ENCODE data around the gene STX8.

Gene STX8

DNA sequence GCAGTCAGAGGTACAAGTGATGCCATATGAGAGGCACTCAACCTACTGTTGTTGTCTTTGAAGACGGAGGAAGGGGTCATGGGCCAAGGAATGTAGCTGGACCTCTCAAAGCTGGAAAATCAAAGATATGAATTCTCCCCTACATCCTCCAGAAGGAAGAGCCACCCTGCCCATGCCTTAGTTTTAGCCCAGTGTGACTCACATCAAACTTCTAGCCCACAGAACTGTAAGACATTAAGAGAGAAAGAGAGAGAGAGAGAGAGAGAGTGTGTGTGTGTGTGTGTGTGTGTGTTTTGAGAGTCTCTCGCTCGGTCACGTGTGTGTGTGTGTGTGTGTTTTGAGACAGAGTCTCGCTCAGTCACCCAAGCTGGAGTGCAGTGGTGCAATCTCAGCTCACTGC lies 87.1 kb downstream of the STX8 start:
- H3K9me3 Mint-ChIP-seq: no peaks in the 10 kb centered on the region
- ATAC-seq (no peak), DNase-seq (ENCODE audit: low spot score in 2 of 2) (no peak)
- H3K4me3 Mint-ChIP-seq: no peak overlapping the region
- H3K36me3 Mint-ChIP-seq: peaks cover 39% of the 10 kb centered on the region
- H3K27ac Mint-ChIP-seq: no peak overlapping the region
- H3K4me1 Mint-ChIP-seq: peaks cover 5% of the 10 kb centered on the region

GRCh38 chr17:9487406-9487805 lies 88.2 kb downstream of the STX8 start:
- H3K4me1 Mint-ChIP-seq: peaks cover 5% of the 10 kb centered on the region
- H3K36me3 Mint-ChIP-seq: peaks cover 39% of the 10 kb centered on the region
- no peak for ATAC-seq
- H3K4me3 Mint-ChIP-seq: no peak overlapping the region
- no peak overlapping the region for H3K27ac Mint-ChIP-seq
- H3K9me3 Mint-ChIP-seq: no peaks in the 10 kb centered on the region
- no peak for DNase-seq (ENCODE audit: low spot score in 2 of 2)

GRCh38 chr17:9484789-9485188 lies 90.8 kb downstream of the STX8 start:
- H3K4me3 Mint-ChIP-seq: no peak overlapping the region
- ATAC-seq: peak; percentile 60

GRCh38 chr17:9479964-9480363 lies 95.7 kb downstream of the STX8 start:
- no peak for ATAC-seq
- no peaks in the 10 kb centered on the region for H3K4me1 Mint-ChIP-seq
- peaks cover 7% of the 10 kb centered on the region for H3K36me3 Mint-ChIP-seq
- H3K27ac Mint-ChIP-seq: no peak overlapping the region
- no peak overlapping the region for H3K4me3 Mint-ChIP-seq
- no peak for DNase-seq (ENCODE audit: low spot score in 2 of 2)
- no peaks in the 10 kb centered on the region for H3K9me3 Mint-ChIP-seq

More at GRCh38 chr17:9484789-9485188, 90.8 kb downstream of the STX8 start:
- Mint-ChIP-seq H3K4me1 (peaks cover 5% of the 10 kb centered on the region), H3K36me3 (peaks cover 16% of the 10 kb centered on the region), H3K9me3 (no peaks in the 10 kb centered on the region), H3K27ac (no peak overlapping the region)
- DNase-seq (ENCODE audit: low spot score in 2 of 2): no peak

DNA sequence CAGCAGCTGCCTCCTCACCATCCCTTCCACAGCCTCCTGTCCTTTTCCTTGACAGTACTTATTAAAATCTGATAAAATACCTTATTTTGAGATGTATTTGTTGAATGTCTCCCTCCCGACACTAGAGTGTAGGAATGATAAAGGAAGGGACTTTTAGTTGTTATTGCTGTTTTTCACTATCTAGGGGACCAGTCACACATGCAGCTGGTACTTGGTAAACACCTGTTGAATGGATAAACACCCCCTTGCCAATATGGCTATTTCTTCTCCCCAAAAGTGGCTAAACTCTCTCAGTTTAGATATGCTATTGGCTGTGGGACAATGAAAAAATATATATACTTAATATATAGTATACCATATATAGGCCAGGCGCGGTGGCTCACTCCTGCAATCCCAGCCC lies 96.7 kb downstream of the STX8 start:
- Mint-ChIP-seq H3K9me3 (no peaks in the 10 kb centered on the region), H3K36me3 (peaks cover under 1% of the 10 kb centered on the region), H3K4me3 (no peak overlapping the region), H3K4me1 (no peaks in the 10 kb centered on the region), H3K27ac (no peak overlapping the region)
- DNase-seq (ENCODE audit: low spot score in 2 of 2) (no peak), ATAC-seq (no peak)

- no peak for DNase-seq (ENCODE audit: low spot score in 2 of 2)
- H3K4me1 Mint-ChIP-seq: peaks cover 18% of the 10 kb centered on the region
- no peak overlapping the region for H3K4me3 Mint-ChIP-seq
- H3K36me3 Mint-ChIP-seq: no peaks in the 10 kb centered on the region
- H3K9me3 Mint-ChIP-seq: no peaks in the 10 kb centered on the region
- no peak overlapping the region for H3K27ac Mint-ChIP-seq
- ATAC-seq: no peak
Observed at GRCh38 chr17:9475101-9475658, 100.4 kb downstream of the STX8 start.

DNA sequence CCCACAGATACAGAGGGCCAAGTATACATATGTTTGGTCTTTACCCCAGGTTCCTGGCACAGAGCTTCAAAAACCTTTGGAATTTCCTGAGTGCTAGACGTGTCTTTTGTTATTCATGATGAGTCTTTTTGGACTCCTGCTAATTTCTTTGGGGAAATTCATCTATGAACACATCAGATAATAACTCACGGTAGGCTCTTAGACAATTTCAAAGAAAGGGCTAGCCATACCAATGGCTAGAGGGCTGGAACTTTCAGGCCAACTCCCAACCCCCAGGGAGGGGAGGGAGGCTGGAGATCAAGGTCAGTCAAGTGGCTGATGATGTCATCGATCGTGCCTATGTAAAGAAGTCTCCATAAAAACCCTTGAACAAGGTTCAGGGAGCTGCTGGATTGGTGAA lies 101.9 kb downstream of the STX8 start:
- Mint-ChIP-seq H3K27ac (no peak overlapping the region), H3K4me1 (peaks cover 33% of the 10 kb centered on the region), H3K36me3 (no peaks in the 10 kb centered on the region), H3K4me3 (no peak overlapping the region), H3K9me3 (no peaks in the 10 kb centered on the region)
- ATAC-seq (no peak), DNase-seq (ENCODE audit: low spot score in 2 of 2) (no peak)

- DNase-seq (ENCODE audit: low spot score in 2 of 2) (no peak), ATAC-seq (no peak)
- H3K4me1 Mint-ChIP-seq: peaks cover 37% of the 10 kb centered on the region
- no peaks in the 10 kb centered on the region for H3K36me3 Mint-ChIP-seq
- H3K9me3 Mint-ChIP-seq: no peaks in the 10 kb centered on the region
- no peak overlapping the region for H3K4me3 Mint-ChIP-seq
- H3K27ac Mint-ChIP-seq: peak overlapping the region; percentile 60
Observed at GRCh38 chr17:9472541-9472940, 103.1 kb downstream of the STX8 start.

DNA sequence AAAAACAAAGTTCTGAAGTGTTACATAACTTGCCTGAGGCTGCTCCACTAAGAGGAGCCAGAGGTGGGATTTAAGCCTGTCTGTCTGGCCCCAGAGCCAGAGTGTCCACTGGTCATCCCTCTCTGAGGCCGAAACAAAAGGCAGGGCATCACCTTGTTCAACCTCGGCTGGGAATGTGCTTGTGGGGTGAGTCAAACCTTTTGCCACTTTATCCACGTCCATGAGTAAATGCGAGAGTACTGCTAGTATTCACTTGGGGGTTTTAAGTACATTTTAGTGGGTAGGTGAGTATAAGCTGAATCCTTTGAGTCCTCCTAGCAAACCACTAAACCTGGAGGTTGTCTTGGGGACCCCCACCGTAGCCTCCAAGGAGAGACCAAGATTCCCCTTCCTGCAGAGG lies 103.5 kb downstream of the STX8 start:
- Mint-ChIP-seq H3K36me3 (no peaks in the 10 kb centered on the region), H3K4me1 (peaks cover 37% of the 10 kb centered on the region), H3K9me3 (no peaks in the 10 kb centered on the region), H3K27ac (peak overlapping the region; percentile 60), H3K4me3 (no peak overlapping the region)
- ATAC-seq: peak; percentile 65
- DNase-seq (ENCODE audit: low spot score in 2 of 2): peak in 1 of 2 donors; percentile 52

DNA sequence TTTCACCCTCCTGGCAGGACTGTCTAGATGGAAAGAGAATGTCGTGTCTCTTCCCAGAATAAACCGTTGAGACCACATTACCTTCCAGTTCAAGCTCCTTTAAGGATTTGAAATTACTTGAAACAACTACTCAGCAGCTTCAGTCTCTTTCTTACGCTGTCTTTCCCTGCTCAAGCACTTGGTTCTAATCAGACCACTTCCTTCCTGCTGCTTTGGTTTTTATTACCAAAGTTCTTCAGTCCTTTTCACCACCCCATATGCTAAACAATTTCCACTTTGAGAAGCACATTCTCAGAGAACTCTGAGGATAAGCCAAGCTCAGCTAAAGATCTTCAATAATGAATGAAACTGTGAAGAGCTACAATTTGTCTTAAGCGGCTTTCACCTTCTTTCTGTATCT lies 105.4 kb downstream of the STX8 start:
- Mint-ChIP-seq H3K4me3 (peak overlapping the region; percentile 25), H3K9me3 (no peaks in the 10 kb centered on the region), H3K27ac (peak overlapping the region; percentile 66), H3K36me3 (no peaks in the 10 kb centered on the region), H3K4me1 (peaks cover 37% of the 10 kb centered on the region)
- DNase-seq (ENCODE audit: low spot score in 2 of 2) (no peak), ATAC-seq (peak; percentile 90)

DNA sequence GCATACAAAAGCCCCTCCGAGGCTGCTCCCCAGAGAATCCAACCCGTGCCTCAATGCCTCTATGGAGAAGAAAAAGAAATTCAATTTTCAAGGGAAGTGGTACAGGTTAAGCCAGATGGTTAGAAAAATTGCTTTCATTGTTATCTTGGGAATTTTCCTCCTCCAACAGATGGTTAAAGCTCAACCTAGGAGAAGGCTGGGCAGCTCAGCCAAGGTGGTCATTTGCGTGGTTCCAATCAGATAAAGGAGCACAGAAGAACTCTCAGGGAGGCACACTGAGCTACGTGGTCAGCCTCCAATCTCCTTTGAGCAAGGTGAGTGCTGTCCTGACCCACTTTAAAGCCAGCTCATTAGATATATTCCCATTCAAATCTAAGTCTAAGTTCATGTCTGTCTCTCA lies 106.7 kb downstream of the STX8 start:
- H3K4me1 Mint-ChIP-seq: peaks cover 42% of the 10 kb centered on the region

DNA sequence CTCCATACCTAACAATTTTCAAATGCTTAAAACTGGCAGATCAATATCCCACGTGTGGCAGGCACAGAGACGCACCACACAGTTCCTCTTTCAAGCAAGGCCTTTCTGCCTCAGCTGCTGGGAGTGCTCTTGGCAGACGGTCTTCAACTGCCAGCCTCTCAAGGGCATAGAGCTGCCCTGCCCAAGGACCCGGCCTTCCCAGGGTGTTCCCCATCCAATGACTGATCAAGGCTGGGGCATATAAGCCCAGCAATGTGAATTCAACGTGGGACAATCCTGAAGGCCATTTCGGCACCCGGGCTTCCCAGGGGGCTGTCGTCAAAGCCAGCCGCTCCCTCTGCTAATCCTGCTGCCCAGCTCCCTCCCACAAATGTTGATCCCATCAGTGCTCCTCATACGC lies 107.1 kb downstream of the STX8 start:
- Mint-ChIP-seq H3K4me3 (no peak overlapping the region), H3K9me3 (no peaks in the 10 kb centered on the region), H3K36me3 (no peaks in the 10 kb centered on the region), H3K4me1 (peaks cover 42% of the 10 kb centered on the region), H3K27ac (peak overlapping the region; percentile 66)
- no peak for ATAC-seq
- DNase-seq (ENCODE audit: low spot score in 2 of 2): no peak

More for the DNA sequence above, 106.7 kb downstream of the STX8 start:
- Mint-ChIP-seq H3K4me3 (no peak overlapping the region), H3K27ac (peak overlapping the region; percentile 66), H3K36me3 (no peaks in the 10 kb centered on the region), H3K9me3 (no peaks in the 10 kb centered on the region)
- DNase-seq (ENCODE audit: low spot score in 2 of 2): no peak
- no peak for ATAC-seq

GRCh38 chr17:9467518-9467917 lies 108.1 kb downstream of the STX8 start:
- H3K4me1 Mint-ChIP-seq: peaks cover 40% of the 10 kb centered on the region

DNA sequence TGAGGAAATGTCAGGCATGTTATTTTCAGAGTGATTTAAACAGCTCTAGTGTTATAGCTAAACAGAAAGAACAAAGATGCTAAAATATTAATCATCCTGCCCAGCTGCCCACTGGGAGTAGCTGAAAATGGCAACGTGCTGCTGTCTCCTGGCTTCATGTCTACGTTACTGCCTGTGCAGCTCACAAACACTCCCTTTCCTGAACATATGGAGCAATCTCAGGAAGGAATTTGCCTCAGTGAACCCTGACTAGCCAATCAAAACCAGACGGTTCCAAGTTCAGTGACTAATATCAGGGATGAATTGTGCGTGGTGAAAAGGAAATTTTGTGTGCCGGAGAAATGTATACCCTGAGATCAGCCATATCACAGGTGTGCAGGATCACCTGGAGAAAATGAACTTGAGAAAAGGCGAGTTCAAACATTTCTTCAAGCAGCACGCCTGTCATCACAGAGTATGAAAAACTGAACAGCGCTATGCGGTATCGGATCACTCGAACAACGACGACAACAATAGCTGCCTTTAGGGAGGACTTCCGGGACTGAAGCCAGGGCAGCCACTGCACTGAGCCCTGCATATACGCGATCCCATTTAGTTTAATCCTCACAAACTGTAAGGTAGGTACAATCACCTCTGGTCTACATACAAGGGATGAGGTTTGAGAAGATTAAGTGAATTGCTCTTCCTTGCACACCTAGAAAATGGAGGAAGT lies 110.3 kb downstream of the STX8 start:
- DNase-seq (ENCODE audit: low spot score in 2 of 2) (no peak), ATAC-seq (no peak)
- peaks cover 26% of the 10 kb centered on the region for H3K4me1 Mint-ChIP-seq
- H3K36me3 Mint-ChIP-seq: no peaks in the 10 kb centered on the region
- no peaks in the 10 kb centered on the region for H3K9me3 Mint-ChIP-seq
- H3K4me3 Mint-ChIP-seq: no peak overlapping the region
- no peak overlapping the region for H3K27ac Mint-ChIP-seq

More at GRCh38 chr17:9467518-9467917, 108.1 kb downstream of the STX8 start:
- DNase-seq (ENCODE audit: low spot score in 2 of 2): no peak
- Mint-ChIP-seq H3K4me3 (no peak overlapping the region), H3K9me3 (no peaks in the 10 kb centered on the region), H3K36me3 (no peaks in the 10 kb centered on the region), H3K27ac (peak overlapping the region; percentile 54)
- no peak for ATAC-seq

- H3K4me3 Mint-ChIP-seq: no peak overlapping the region
- ATAC-seq (no peak), DNase-seq (ENCODE audit: low spot score in 2 of 2) (no peak)
- peaks cover 4% of the 10 kb centered on the region for H3K9me3 Mint-ChIP-seq
- no peaks in the 10 kb centered on the region for H3K36me3 Mint-ChIP-seq
- no peaks in the 10 kb centered on the region for H3K4me1 Mint-ChIP-seq
- no peak overlapping the region for H3K27ac Mint-ChIP-seq
Observed at GRCh38 chr17:9457005-9457404, 118.6 kb downstream of the STX8 start.

DNA sequence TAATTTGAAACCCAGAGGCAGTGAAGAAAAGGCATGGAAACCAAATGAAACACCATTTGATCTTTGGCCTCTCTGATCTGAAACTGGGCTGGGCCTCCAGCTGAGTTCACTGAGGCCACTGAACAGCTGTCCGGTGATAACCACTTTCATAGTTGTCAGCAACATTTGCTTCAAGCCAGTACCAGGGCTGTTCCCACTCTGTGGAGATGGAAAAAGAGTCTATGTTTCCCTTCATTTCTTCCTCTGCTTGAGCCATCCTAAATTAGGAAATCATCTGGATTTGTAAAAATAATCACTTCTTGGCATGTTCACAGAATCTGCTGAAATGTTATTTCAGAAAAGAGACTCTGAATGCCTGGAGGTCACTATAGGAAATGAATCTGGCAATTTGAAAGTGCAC lies 119.3 kb downstream of the STX8 start:
- peaks cover 4% of the 10 kb centered on the region for H3K9me3 Mint-ChIP-seq
- DNase-seq (ENCODE audit: low spot score in 2 of 2) (no peak), ATAC-seq (no peak)
- no peak overlapping the region for H3K4me3 Mint-ChIP-seq
- H3K27ac Mint-ChIP-seq: no peak overlapping the region
- no peaks in the 10 kb centered on the region for H3K36me3 Mint-ChIP-seq
- no peaks in the 10 kb centered on the region for H3K4me1 Mint-ChIP-seq

All from stimulated activated effector memory CD8-positive, alpha-beta T cell treated with anti-CD3 and anti-CD28 coated beads, Interleukin-12 subunit alpha, Interleukin-12 subunit beta, amount 100 ng/mL, for 72 hours (primary cell).